HUDEP-2 (cell line): ENCODE data around the gene LGR6.
"Not testable (repeated sequence)": the region's sequence is repeated elsewhere in the genome, so short reads cannot be mapped to it uniquely, and the experiment has no call there.

Experiments used
- DNase-seq, 76 experiments: peaks; one replicate each; lab custom pipeline; 2025; ENCODE audit not compliant: unreplicated experiment in 76 of 76; lab: John Stamatoyannopoulos, UW

Gene LGR6

DNA sequence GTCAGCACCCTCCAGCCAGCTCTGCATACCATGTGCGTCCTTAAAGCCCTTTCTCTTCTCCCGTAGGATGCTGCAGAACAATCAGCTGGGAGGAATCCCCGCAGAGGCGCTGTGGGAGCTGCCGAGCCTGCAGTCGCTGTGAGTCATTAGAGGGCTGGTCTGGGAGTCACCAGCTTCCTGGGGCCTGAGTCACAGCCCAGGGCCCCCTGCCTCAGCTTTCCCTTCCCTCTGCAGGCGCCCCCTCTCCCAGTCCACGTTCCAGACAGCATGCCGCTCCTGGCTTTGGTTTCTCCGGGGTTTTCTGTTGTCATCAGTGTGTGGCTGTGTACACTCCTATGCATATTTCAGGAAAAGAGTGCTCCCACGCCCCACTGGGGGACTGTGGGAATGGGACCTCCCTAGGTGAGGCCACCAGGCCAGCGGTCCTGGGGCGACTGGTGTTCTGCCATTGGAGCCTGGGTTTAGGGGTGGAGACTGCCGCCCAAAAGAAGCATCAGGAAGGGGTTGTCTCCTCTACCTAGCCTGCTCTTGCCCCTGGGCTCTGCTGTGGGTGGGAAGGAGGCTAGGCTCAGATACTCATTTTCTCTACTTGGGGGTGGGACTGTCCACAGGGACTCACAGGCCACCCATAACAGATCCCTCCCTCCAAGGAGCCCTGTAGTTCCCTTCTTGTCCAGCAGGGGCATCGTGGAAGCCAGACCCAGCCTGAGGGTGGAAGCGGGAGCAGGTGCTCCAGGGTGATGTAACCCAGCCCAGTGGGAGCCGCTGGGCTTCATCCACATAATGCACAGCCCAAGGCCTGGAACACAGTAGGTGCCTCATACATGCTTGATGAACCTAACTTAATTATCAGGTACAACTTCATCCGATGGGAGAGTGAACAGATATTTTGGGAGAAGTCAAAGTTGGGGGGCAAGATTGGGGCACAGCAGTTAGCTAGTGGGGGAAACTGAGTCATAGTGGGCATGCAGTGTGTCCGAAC lies 42.5 kb downstream of the LGR6 start:
- peak in 59 of 76 experiments; percentile 3 to 72 (median 46) for DNase-seq

DNA sequence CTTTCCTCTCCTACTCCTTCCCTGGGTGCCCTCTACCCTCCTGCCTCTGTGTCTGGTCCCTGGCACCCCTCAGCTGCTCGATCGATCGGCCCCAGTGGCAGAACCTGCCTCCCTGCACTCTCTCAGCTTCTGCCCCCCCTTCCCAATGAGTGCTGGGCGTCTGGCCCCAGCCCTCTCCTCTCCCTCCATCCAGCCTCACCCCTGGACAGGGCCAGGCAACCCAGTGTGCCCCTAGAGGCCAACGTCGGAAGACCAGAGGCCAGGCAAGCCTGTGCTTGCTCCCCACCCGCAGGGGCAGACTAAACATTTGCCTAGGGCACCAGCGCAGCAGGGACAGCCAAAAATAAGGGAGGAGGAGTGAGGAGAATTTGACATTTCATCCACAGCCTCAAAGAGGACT lies 43.5 kb downstream of the LGR6 start:
- DNase-seq = peak in 41 of 76 experiments; percentile 1 to 67 (median 23)

DNA sequence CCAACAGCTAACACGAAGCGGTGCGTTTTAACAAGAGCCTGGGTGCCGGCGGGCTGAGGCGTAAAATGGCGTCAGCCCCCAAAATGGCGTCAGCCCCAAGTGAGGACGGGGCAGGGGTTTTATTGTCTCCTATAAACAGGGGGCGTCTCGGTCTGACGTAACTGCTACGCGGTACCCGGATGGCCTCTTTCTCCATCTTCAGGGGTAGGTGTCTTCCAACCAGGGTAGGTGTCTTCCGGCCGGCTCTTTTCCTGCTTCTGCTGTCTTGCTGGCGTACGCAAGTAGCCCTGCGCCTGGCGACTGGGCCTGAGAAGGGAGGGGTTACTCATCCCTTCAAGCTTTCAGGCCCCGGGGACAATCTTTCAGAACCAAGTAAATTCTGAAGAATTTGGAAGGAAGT lies 45.3 kb downstream of the LGR6 start:
- no peak for DNase-seq

DNA sequence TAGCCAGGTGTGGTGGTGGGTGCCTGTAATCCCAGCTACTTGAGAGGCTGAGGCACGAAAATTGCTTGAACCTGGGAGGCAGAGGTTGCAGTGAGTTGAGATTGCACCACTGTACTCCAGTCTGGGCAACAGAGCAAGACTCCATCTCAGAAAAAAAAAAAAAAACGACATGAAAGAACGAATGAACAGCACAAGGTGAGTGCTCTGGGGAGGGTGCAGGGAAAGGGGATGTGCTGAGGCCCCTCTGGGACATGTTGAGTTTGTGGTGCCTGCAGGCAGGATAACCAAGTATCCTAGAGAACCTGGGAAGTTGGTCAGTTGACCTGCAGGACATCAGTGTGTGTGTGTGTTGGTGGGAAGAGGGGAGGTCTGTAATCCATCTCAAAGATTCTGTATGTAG lies 46.6 kb downstream of the LGR6 start:
- not testable (repeated sequence) for DNase-seq

DNA sequence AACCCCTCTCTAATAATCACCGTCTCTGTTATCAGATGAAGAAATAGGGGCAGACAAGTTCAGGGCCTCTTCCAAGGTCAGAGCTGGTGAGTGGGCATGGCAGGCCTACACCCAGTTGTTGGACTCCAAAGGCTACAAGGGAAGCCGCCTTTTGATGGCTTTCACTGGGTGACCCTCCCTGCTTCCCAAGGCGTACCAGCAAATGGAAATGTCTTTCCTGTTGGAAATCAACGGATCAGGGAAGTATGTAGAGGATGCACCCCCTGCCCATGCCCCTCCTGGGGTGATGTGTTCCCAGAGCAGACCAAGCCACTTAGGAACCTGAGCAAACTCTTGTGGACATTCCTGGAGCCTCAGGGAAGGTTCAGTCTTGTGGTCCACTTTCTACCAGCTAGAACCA lies 47.4 kb downstream of the LGR6 start:
- no peak for DNase-seq

DNA sequence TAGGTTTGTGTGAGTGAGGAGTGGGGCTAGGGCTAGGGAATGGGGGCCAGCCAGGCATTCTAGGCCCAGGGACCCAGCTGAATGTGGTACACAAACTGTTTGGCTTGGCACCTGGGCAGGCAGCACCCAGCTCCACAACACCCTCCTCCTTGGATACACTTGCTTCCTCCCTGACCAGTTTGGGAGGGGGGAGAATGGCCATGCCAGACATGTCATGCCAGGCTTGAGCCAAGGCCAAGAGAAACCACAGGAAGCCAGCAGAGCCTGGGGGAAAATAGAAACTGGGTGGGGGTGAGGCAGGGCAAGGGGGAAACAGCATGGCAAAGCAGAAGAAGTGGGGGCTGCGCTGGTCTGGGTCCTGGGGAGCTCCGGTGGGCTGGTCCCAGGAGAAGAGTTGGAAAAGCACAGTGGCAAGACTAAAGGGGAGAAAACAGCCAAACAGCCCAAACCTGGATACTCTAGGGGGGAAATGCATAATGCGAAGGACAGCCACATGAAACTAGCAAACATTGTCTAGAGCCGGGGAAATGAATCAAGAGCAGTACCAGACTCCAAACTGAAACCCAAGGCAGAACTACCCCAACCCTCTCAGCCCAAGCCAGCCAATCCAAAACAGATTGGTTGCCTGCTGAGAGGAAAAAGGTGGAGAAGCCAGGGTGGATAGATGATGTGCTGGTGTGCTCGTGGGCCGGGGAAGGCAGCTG lies 47.9 kb downstream of the LGR6 start:
- DNase-seq = no peak

DNA sequence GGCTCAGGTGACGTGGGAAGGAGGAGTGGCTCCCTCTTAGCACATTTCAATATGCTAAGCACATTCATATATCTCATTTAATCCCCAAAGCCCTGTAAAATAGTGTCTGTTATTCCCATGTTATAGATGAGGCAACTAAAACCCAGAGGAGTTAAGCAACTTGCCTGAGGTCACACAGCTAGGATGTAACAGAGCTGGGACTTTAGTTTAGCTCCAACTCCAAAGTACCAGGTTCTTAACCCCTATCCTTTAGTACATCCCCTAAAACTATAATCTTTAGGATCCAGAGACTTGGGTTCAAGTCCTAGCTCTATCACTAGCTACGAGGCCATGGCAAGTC lies 48.5 kb downstream of the LGR6 start:
- no peak for DNase-seq

DNA sequence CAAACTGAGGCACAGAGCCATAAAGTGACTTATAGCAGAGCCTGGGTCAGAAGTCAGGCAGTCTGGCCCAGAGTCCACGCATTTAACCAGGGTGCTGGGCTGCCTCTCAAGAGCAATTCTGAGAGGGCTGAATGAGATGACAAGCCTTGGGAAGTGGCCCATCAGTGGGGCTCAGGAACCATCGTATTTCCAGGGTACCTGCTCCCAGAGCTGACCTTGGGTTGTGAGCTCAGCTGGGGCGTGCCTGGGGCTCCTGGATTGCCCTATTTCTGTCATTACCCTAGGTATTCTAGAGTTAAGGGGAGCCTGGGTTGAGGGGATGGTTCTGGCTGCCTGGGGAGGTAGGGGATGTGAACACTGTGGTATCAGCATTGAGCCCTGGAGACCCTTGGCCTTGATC lies 49.4 kb downstream of the LGR6 start:
- no peak for DNase-seq

DNA sequence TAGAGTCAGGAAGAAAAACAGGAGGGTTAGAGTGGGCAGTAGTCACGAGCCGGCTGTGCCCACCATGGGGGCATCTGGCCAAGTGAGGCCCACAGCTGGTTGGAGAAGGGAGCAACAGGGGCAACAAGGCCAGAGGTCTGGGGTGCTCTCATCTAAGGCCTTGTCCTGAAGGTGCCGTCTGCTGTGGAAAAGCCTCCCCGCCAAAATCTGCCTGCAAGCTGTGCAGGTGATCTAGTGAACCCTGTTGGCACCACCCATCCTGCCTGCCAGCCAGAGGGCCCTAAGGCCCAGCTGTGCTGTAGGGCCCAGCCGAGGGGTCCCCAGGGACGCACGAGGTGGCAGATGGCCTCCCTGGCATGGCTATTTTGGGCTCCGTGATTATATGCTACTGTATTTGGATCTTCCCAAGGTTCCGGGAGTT lies 51.3 kb downstream of the LGR6 start:
- DNase-seq = no peak

DNA sequence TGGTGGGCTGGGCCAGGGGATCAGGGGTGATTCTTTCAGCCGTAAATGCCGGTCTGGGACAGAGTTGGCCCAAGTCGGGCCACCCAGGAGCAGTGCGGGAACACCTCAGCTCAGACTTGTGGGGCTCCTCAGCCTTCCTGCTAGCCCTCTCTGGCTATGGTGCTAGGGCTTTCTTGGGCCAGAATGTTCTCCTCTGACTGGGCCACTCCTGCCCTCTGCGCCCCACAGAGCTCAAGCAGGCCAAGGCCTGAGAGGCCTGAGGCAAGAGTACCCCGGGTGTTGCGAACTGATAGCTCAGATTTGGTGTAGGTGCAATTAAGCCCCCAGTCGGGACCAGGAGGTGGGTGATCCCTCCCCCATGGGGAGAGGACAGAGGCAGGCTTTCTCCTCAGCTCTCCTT lies 51.8 kb downstream of the LGR6 start:
- DNase-seq = no peak

DNA sequence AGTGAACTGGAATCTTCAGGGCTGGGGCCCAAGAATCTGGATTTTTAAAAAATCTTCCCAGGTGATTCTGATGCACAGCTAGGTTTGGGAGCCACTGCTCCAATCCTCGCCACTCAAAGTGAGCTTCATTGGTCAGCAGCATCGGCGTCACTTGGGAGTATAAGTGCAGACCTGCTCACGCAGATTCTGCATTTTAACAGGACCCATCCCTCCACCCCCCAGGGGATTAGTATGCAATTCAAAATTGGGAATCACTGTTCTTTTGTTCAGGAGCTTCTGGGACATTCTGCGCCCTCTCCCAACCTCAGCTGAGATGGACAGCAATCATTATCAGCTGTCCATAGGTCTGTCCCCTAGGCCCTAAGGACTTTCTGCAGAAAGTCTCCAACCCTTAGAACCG lies 53.5 kb downstream of the LGR6 start:
- no peak for DNase-seq

DNA sequence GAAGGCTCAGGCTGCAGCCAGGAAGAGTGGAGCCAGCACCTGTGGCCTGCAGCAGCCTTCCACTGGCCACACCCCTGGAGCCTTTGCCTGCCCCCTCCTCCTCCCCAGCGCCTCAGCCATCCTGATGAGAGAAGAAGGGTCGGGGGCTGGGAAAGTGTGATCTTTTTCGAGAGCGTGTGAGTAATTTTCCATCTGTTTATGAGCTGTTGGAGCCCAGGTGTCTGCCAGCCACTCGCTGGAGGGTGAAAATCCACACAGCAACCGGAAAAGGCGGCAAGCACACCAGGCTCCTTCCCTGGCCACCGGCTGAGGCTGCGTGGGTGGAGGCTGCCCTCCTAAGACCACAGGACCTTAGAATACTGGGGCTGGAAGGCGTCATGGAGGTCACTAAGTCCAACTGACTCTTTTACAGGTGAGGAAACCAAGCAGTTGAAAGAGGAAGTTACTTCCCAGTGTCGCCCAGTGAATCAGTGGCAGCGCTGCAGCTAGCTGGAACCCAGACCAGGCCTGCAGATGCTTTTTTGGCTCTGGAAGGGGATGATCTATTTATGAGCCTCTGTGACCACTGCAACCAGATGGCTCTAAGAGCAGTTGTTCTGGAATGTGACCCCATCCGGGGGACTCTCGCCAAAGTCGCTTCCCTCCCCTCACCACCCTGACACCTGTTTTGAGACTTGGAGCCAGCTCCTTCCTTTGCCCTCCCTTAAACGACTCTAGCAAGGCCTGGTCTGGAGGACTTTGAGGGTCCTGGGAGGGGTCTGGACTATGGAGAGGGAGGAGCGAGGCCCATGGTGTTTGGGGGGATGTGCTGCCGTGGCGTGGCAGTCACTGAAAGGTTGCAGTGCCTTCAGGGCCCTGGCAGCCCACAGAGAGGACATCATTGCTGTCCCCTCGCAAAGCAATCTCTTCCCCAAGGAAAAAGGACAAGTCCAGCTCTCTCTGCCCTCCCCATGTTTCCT lies 54.5 kb downstream of the LGR6 start:
- DNase-seq = no peak

DNA sequence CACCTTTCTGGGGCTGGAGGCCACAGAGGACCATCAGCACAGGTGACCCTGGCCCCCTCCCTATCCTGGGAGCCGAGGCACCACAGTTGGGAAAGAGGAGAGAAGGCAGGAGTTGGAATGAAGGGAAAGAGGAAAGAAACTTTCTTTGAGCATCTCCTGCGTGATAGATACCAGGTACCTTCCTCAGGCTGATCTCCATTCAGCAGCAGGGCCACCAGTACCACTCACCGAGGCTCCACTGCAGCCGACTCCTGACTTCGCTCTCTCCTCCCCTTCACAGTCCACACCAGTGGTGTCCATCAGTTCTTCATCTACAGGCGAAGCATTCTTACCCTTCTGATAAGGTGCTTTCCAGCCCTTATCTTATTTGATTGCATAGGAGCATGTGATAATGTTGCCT lies 55.3 kb downstream of the LGR6 start:
- no peak for DNase-seq

DNA sequence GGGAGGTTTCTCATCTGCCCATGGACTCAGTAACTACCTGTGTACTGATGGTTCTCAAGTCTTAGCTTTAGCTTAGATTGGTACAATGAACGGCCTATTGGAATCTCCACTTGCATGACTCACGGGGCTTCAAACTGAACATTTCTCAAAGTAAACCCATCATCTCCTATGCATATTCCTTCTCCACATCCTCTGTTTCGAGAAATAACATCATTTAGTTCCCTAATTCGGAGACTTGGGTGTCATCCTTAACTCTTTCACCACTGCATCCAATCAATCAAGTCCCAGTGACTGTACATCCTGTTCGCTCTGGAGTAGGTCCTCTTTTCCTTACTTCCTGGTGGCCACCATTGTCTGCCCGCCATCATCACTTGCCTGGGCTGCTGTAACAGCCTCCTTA lies 55.8 kb downstream of the LGR6 start:
- DNase-seq = no peak

DNA sequence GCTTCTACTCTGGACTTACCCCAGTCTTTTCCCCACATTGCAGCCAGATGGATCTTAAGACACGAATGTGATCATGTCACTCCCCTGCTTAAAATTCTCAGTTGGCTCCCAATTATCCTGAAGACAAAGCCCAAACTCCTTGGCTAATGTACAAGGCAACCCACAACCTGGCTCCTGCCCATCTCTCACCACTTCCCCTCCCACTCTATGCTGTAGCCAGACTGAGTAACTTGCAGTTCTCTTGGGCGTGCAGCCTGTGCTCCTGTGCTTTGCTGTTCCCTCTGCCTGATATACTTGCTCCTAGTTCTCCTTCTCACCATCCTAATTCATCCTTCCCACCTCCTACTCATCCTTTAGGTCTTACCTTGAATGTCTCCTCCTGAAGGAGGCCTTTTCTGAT lies 56.2 kb downstream of the LGR6 start:
- DNase-seq = no peak

DNA sequence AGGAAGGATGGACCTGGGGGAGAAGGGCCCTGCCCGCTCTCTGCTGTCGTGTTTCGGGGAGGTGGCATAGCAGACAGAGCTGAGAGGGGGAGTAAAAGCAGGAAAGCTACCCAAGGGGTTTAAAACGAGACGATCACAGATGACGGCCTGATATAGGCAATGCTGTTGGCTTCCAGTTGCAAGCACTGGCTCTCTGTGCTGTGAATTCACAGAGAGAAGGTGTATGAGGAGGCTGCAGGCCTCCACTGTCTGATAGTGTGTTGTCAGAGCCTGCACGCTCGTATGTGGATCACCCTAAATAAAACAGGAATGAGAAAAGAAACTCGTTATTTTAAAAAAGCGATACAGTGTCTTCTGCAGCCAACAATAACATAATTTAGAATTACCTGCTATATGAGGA lies 57.4 kb downstream of the LGR6 start:
- DNase-seq = no peak

DNA sequence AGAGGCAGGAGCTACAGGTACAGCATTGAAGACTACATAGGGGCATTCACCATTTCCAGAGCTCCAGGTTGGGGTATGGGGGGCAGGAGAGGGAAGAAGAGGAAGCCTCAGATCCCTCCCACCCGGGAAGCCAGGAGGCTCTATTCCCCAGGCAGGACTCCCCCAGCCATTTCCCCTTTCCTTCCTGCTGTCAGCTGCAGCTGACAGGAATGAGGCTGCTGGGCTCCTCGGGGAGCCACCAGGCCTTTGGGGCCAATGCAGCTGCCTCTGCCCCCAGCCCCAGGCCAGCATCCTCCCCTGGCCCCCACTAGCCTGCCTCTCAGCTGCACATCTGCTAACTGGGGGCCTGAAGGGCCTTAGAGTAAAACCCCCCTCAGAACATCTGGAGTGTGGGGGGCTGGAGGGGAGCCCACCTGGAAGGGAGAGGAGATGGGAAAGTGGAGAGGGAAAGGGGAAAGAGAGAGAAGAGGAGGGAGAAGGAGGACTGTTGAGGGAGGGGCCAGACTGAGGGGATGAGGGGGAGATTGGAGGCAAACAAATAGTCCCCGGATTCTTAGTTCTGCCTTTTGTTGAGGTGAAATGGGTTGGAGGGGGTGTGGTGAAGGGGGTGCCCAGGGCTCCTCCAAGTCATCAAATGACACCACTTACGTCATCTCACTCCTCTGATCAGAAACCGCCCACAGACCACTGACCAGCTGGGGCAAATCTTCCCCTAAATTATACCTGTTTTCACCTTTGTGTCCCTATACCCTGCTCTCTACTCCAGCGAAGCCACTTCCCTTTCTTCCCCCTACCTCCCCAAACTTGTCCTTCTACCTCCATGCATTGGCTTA lies 58.0 kb downstream of the LGR6 start:
- no peak for DNase-seq

DNA sequence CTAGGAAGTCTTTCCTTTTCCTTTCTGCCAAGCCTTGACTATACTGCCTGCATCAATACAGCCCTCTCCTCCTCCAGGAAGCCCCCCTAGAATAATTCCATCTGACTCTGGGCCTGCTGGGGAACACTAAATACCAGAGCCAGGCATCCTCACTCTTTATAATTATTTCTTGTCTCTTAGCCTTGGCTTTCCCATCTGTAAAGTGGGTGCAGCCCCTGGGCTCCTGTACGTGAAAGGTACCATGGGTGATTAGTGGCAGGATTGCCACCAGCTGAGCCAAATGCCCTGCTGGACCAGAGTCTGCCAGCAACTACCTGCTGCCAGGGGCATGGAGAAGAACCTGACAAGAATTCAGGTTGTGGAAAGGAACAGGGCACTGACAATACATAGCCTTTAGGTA lies 58.7 kb downstream of the LGR6 start:
- no peak for DNase-seq

DNA sequence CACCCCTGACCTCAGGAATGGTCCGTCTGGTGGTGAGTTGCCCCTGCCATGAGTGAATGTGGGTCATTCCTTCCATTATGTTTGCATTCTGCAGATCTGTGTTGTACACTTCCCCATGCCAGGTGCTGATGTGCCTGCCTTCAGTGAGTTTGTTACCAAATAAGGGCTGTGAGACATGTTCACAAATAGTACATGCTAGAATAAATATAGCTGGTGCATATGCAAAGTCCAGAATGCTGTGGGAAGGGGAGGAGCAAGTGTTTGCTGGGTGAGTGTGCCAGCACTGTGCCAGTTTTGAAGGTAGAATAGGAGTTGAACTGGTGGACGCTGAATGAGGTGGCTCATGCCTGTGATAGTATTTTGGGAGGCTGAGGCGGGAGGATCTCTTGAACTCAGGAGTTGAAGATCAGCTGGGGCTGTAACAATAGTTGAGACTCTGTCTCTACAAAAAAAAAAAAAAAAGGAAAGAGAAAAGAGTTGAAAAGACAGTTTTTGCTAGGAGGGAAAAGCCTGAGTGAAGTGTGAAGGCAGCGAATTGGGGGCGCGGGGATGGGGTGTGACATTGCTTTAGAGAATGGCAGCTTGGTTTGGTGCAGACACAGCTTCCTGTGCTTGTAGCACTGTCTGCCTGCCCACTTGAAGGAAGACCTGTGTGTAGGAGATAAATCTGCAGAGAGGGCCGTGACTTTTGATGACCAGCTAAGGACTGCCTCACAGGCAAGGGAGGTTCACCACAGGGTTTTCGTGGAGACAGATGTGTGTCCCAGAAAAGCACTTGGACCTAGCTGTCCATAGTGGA lies 61.1 kb downstream of the LGR6 start:
- DNase-seq = no peak
